Uterus (tissue), 2 donors: Measurements from ENCODE around the gene FBP2.

ENCODE experiments used
- CTCF ChIP-seq, 4 experiments: fragments of 200-600 bp in 2 of 4; fragments of 450-650 bp in 2 of 4; sonication (generic) in 2 of 4; IDR thresholded peaks; one replicate each; pipeline ENCODE4 v1.5.1; 2016 to 2019; ENCODE audit warnings: antibody characterized with exemption in 4 of 4, mild to moderate bottlenecking in 2 of 4, moderate library complexity in 1 of 4
- POLR2A ChIP-seq, 2 donors: fragments of 450-650 bp; IDR thresholded peaks; one replicate each; pipeline ENCODE4 v1.6.1; 2016; ENCODE audit warnings: antibody characterized with exemption in 2 of 2, mild to moderate bottlenecking in 1 of 2, moderate library complexity in 1 of 2

- TF ChIP-seq CTCF (IDR thresholded peaks at IDR 0.05) = no peak
- TF ChIP-seq POLR2A (IDR thresholded peaks at IDR 0.05) = no peak
These were observed 28.6 kb upstream of the FBP2 start for GRCh38 chr9:94622087-94622800.
